Smooth muscle cell of the brain vasculature (primary cell): Measurements from ENCODE around the gene CEMIP.

Experiments used
- DNase-seq: peaks from one replicate; pipeline ENCODE4 v3.0.0-alpha.2; 2012; ENCODE audit warnings: low read depth, low spot score

The CEMIP gene

GRCh38 chr15:80976851-80977250, 197.7 kb downstream of the CEMIP start:
- DNase-seq = no peak

GRCh38 chr15:80977627-80978036, 198.5 kb downstream of the CEMIP start:
- no peak for DNase-seq

- DNase-seq = no peak
Observed at GRCh38 chr15:80978685-80979329, 199.6 kb downstream of the CEMIP start.

- DNase-seq = no peak
Observed at GRCh38 chr15:80979538-80980200, 200.5 kb downstream of the CEMIP start.

- DNase-seq = no peak
Observed at GRCh38 chr15:80982205-80982604, 203.0 kb downstream of the CEMIP start.

GRCh38 chr15:80982839-80983238, 203.7 kb downstream of the CEMIP start:
- DNase-seq = no peak

- DNase-seq = no peak
Observed at GRCh38 chr15:80984856-80985255, 205.7 kb downstream of the CEMIP start.

GRCh38 chr15:80985981-80986380, 206.8 kb downstream of the CEMIP start:
- DNase-seq = no peak

GRCh38 chr15:80986487-80986886, 207.3 kb downstream of the CEMIP start:
- no peak for DNase-seq

- no peak for DNase-seq
Observed at GRCh38 chr15:80988148-80988796, 209.1 kb downstream of the CEMIP start.

GRCh38 chr15:80989081-80989517, 209.9 kb downstream of the CEMIP start:
- no peak for DNase-seq

GRCh38 chr15:80989518-80990478, 210.6 kb downstream of the CEMIP start, which contains the start of gene MESD:
TSS of gene MESD (minus strand) at chr15:80989819. CDS start at chr15:80989791, 28 bp downstream.
- peak; percentile 82 for DNase-seq

- no peak for DNase-seq
Observed at GRCh38 chr15:80990955-80991354, 211.8 kb downstream of the CEMIP start.

- DNase-seq = no peak
Observed at GRCh38 chr15:80991421-80991820, 212.3 kb downstream of the CEMIP start.

GRCh38 chr15:80992006-80992405, 212.8 kb downstream of the CEMIP start:
- DNase-seq = no peak

GRCh38 chr15:80992441-80992840, 213.3 kb downstream of the CEMIP start:
- DNase-seq = no peak

- DNase-seq = no peak
Observed at GRCh38 chr15:80996247-80996646, 217.1 kb downstream of the CEMIP start.

GRCh38 chr15:80997692-80998091, 218.5 kb downstream of the CEMIP start:
- no peak for DNase-seq

- no peak for DNase-seq
Observed at GRCh38 chr15:80998251-80998650, 219.1 kb downstream of the CEMIP start.

GRCh38 chr15:80999623-81000036, 220.5 kb downstream of the CEMIP start:
- no peak for DNase-seq

GRCh38 chr15:81000144-81000623, 221.0 kb downstream of the CEMIP start:
- no peak for DNase-seq
